GM21576 (cell line): Measurements from ENCODE around the gene ACAD10.
"Not testable (repeated sequence)": the region's sequence is repeated elsewhere in the genome, so short reads cannot be mapped to it uniquely, and the experiment has no call there.

Source experiments
- ATAC-seq: cut with Tn5 transposase; IDR thresholded peaks from one replicate; pipeline ENCODE4 v1.9.1; 2021; ENCODE audit warnings: mild to moderate bottlenecking, moderate library complexity; ENCODE audit not compliant: unreplicated experiment

Gene ACAD10

GRCh38 chr12:111748151-111748672, 62.4 kb downstream of the ACAD10 start:
- no peak for ATAC-seq

GRCh38 chr12:111748867-111749266, 63.0 kb downstream of the ACAD10 start:
- ATAC-seq = no peak

GRCh38 chr12:111749391-111749790, 63.5 kb downstream of the ACAD10 start:
- no peak for ATAC-seq

- ATAC-seq = no peak
Measured at GRCh38 chr12:111753144-111753881, 67.5 kb downstream of the ACAD10 start.

GRCh38 chr12:111754671-111755070, 68.8 kb downstream of the ACAD10 start:
- no peak for ATAC-seq

GRCh38 chr12:111756196-111756595, 70.3 kb downstream of the ACAD10 start:
- ATAC-seq = no peak

- ATAC-seq = no peak
Measured at GRCh38 chr12:111756681-111757080, 70.8 kb downstream of the ACAD10 start.

- peak; percentile 42 for ATAC-seq
Measured at GRCh38 chr12:111757361-111758119, 71.7 kb downstream of the ACAD10 start.

- peak; percentile 1 for ATAC-seq
Measured at GRCh38 chr12:111758120-111758561, 72.3 kb downstream of the ACAD10 start.

GRCh38 chr12:111759271-111759670, 73.4 kb downstream of the ACAD10 start:
- ATAC-seq = no peak

GRCh38 chr12:111759991-111760390, 74.1 kb downstream of the ACAD10 start:
- no peak for ATAC-seq

- ATAC-seq = no peak
Measured at GRCh38 chr12:111761099-111761498, 75.2 kb downstream of the ACAD10 start.

- no peak for ATAC-seq
Measured at GRCh38 chr12:111761706-111762105, 75.9 kb downstream of the ACAD10 start.

GRCh38 chr12:111763552-111763951, 77.7 kb downstream of the ACAD10 start:
- ATAC-seq = not testable (repeated sequence)

GRCh38 chr12:111764120-111764821, 78.4 kb downstream of the ACAD10 start:
- ATAC-seq = no peak

- ATAC-seq = no peak
Measured at GRCh38 chr12:111766608-111767361, 80.9 kb downstream of the ACAD10 start, which contains the start of gene ALDH2. Gene ALDH2, plus strand, starts transcription at chr12:111766933. Its CDS starts 50 bp downstream, at chr12:111766983.

GRCh38 chr12:111767362-111768158, 81.7 kb downstream of the ACAD10 start:
- ATAC-seq = no peak

- no peak for ATAC-seq
Measured at GRCh38 chr12:111768159-111768895, 82.5 kb downstream of the ACAD10 start.

GRCh38 chr12:111769599-111769998, 83.7 kb downstream of the ACAD10 start:
- ATAC-seq = no peak
